Measurements from ENCODE around the gene FSIP2. TPM values are rescaled to one million over a fixed set of nuclear protein-coding genes. Genes with fewer than 3 reads are reported as not detected.

The FSIP2 gene
- total RNA-seq, 2 donors from 2014 or later: 4.4 to 5.9 TPM

GRCh38 chr2:185828326-185828725, 89.7 kb downstream of the FSIP2 start:
- H3K36me3 ChIP-seq: no peaks in the 10 kb centered on the region
- H3K9ac ChIP-seq (ENCODE audit: low read depth in 2 of 2, low read length in 2 of 2): no peak overlapping the region
- TF ChIP-seq, protein P1, sequence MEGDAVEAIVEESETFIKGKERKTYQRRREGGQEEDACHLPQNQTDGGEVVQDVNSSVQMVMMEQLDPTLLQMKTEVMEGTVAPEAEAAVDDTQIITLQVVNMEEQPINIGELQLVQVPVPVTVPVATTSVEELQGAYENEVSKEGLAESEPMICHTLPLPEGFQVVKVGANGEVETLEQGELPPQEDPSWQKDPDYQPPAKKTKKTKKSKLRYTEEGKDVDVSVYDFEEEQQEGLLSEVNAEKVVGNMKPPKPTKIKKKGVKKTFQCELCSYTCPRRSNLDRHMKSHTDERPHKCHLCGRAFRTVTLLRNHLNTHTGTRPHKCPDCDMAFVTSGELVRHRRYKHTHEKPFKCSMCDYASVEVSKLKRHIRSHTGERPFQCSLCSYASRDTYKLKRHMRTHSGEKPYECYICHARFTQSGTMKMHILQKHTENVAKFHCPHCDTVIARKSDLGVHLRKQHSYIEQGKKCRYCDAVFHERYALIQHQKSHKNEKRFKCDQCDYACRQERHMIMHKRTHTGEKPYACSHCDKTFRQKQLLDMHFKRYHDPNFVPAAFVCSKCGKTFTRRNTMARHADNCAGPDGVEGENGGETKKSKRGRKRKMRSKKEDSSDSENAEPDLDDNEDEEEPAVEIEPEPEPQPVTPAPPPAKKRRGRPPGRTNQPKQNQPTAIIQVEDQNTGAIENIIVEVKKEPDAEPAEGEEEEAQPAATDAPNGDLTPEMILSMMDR (IDR thresholded peaks at IDR 0.05): no peak
- no peaks in the 10 kb centered on the region for H3K4me1 ChIP-seq
- no peaks in the 10 kb centered on the region for H3K27me3 ChIP-seq
- H3K4me3 ChIP-seq: no peak overlapping the region
- DNase-seq: no peak
- intact Hi-C loops (cut with DNase I): no loop called here
- no peaks in the 10 kb centered on the region for H3K9me3 ChIP-seq
- H3K27ac ChIP-seq: no peak overlapping the region

- Histone ChIP-seq H3K4me3 (no peak overlapping the region), H3K27ac (no peak overlapping the region), H3K9me3 (no peaks in the 10 kb centered on the region), H3K9ac (ENCODE audit: low read depth in 2 of 2, low read length in 2 of 2) (no peak overlapping the region), H3K4me1 (no peaks in the 10 kb centered on the region), H3K27me3 (no peaks in the 10 kb centered on the region), H3K36me3 (no peaks in the 10 kb centered on the region)
- TF ChIP-seq, protein P1 (IDR thresholded peaks at IDR 0.05): no peak
- intact Hi-C loops (cut with DNase I): no loop called here
- no peak for DNase-seq
Measured at GRCh38 chr2:185833864-185834263, 95.3 kb downstream of the FSIP2 start.

DNA sequence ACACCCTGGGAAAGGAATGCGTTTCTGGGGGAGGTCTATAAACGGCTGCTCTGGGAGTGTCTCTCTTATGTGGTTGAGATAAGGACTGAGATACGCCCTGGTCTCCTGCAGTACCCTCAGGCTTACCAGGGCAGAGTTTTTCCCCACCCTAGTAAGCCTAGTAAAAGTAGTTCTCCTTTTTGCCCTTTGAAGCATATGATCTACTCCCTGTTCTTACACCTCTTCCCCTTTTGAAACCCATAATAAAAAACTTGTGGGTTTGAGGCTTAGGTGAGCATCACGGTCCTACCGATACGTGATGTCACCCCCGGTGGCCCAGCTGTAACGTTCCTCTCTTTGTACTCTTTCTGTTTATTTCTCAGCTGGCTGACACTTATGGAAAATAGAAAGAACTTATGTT, 97.4 kb downstream of the FSIP2 start:
- H3K9ac ChIP-seq (ENCODE audit: low read depth in 2 of 2, low read length in 2 of 2): no peak overlapping the region
- H3K4me3 ChIP-seq: no peak overlapping the region
- no peak overlapping the region for H3K27ac ChIP-seq
- H3K36me3 ChIP-seq: no peaks in the 10 kb centered on the region
- H3K27me3 ChIP-seq: no peaks in the 10 kb centered on the region
- TF ChIP-seq, protein P1 (IDR thresholded peaks at IDR 0.05): no peak
- no peak for DNase-seq
- H3K4me1 ChIP-seq: no peaks in the 10 kb centered on the region
- intact Hi-C loops (cut with DNase I): no loop called here
- H3K9me3 ChIP-seq: no peaks in the 10 kb centered on the region

GRCh38 chr2:185854885-185855284, 116.3 kb downstream of the FSIP2 start:
- DNase-seq: no peak
- Histone ChIP-seq H3K36me3 (no peaks in the 10 kb centered on the region), H3K27me3 (no peaks in the 10 kb centered on the region), H3K4me3 (no peak overlapping the region), H3K9me3 (no peaks in the 10 kb centered on the region), H3K27ac (no peak overlapping the region), H3K9ac (ENCODE audit: low read depth in 2 of 2, low read length in 2 of 2) (no peak overlapping the region), H3K4me1 (no peaks in the 10 kb centered on the region)
- intact Hi-C loops (cut with DNase I): no loop called here
- TF ChIP-seq, protein P1 (IDR thresholded peaks at IDR 0.05): no peak

DNA sequence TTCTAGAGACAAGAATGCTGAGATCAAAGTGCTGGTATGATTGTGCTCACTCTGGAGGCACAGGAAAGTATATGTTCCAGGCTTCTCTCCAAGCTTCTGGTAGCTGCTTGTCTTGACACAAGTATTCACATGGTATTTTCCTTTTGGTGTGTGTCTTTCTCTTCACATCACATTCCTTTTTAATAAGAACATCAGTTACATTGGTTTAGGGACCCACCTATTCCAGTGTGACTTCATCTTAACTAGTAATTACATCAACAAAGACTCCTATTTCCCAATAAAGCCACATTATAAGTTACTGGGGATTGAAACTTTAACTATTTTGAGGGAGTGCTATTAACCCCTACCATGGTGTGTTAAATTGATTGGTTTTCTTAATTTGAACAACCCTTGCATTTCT, 119.1 kb downstream of the FSIP2 start:
- Histone ChIP-seq H3K9ac (ENCODE audit: low read depth in 2 of 2, low read length in 2 of 2) (no peak overlapping the region), H3K36me3 (no peaks in the 10 kb centered on the region), H3K9me3 (no peaks in the 10 kb centered on the region), H3K4me1 (no peaks in the 10 kb centered on the region), H3K27ac (no peak overlapping the region), H3K27me3 (no peaks in the 10 kb centered on the region), H3K4me3 (no peak overlapping the region)
- intact Hi-C loops (cut with DNase I): no loop called here
- TF ChIP-seq, protein P1 (IDR thresholded peaks at IDR 0.05): no peak
- DNase-seq: no peak

DNA sequence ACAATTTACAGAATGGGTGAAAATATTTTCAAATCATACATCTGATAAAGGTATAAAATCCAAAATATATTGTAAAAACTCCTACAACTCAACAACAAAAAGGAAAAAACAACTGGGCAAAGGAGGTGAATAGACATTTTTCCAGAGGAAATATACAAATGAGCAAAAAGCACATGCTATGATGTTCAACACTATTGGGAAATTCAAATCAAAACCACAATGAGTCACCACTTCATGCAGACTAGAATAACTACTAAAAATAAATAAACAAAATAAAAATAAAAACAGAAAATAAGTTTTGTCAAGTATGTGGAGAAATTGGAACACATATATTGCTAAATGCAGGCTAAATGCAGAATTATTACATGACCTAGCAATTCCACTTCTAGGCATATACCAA, 120.9 kb downstream of the FSIP2 start:
- DNase-seq: no peak
- Histone ChIP-seq H3K27me3 (no peaks in the 10 kb centered on the region), H3K9me3 (no peaks in the 10 kb centered on the region), H3K4me1 (no peaks in the 10 kb centered on the region), H3K27ac (no peak overlapping the region), H3K4me3 (no peak overlapping the region), H3K36me3 (no peaks in the 10 kb centered on the region), H3K9ac (ENCODE audit: low read depth in 2 of 2, low read length in 2 of 2) (no peak overlapping the region)
- intact Hi-C loops (cut with DNase I): no loop called here
- TF ChIP-seq, protein P1 (IDR thresholded peaks at IDR 0.05): no peak
